ENCODE data around the gene BANF2.

The BANF2 gene

GRCh38 chr20:17710379-17711266, 10.9 kb downstream of the BANF2 start:
- DNase-seq (ENCODE audit: low read depth in 2 of 2), result no peak

GRCh38 chr20:17711267-17711627, 11.5 kb downstream of the BANF2 start:
- DNase-seq (ENCODE audit: low read depth in 2 of 2), result no peak

GRCh38 chr20:17712201-17712600, 12.4 kb downstream of the BANF2 start:
- no peak for DNase-seq (ENCODE audit: low read depth in 2 of 2)

- no peak for DNase-seq (ENCODE audit: low read depth in 2 of 2)
These were observed 12.9 kb downstream of the BANF2 start for GRCh38 chr20:17712708-17713107.

GRCh38 chr20:17714597-17714996, 14.8 kb downstream of the BANF2 start:
- no peak for DNase-seq (ENCODE audit: low read depth in 2 of 2)

- DNase-seq (ENCODE audit: low read depth in 2 of 2), result no peak
These were observed 15.3 kb downstream of the BANF2 start for GRCh38 chr20:17715075-17715474.

- no peak for DNase-seq (ENCODE audit: low read depth in 2 of 2)
These were observed 16.6 kb downstream of the BANF2 start for GRCh38 chr20:17716331-17716730.

GRCh38 chr20:17720755-17721154, 21.0 kb downstream of the BANF2 start:
- DNase-seq (ENCODE audit: low read depth in 2 of 2), result no peak

- no peak for DNase-seq (ENCODE audit: low read depth in 2 of 2)
These were observed 22.2 kb downstream of the BANF2 start for GRCh38 chr20:17721802-17722486.

GRCh38 chr20:17722493-17723300, 22.9 kb downstream of the BANF2 start:
- no peak for DNase-seq (ENCODE audit: low read depth in 2 of 2)

- DNase-seq (ENCODE audit: low read depth in 2 of 2), result no peak
These were observed 23.5 kb downstream of the BANF2 start for GRCh38 chr20:17723301-17723691.

GRCh38 chr20:17725094-17725835, 25.5 kb downstream of the BANF2 start:
- DNase-seq (ENCODE audit: low read depth in 2 of 2), result no peak

- DNase-seq (ENCODE audit: low read depth in 2 of 2), result no peak
These were observed 27.1 kb downstream of the BANF2 start for GRCh38 chr20:17726902-17727301.

- DNase-seq (ENCODE audit: low read depth in 2 of 2), result no peak
These were observed 27.6 kb downstream of the BANF2 start for GRCh38 chr20:17727351-17727750.

GRCh38 chr20:17728074-17728473, 28.3 kb downstream of the BANF2 start:
- no peak for DNase-seq (ENCODE audit: low read depth in 2 of 2)

GRCh38 chr20:17730071-17730470, 30.3 kb downstream of the BANF2 start:
- no peak for DNase-seq (ENCODE audit: low read depth in 2 of 2)

GRCh38 chr20:17731233-17731632, 31.5 kb downstream of the BANF2 start:
- no peak for DNase-seq (ENCODE audit: low read depth in 2 of 2)

- no peak for DNase-seq (ENCODE audit: low read depth in 2 of 2)
These were observed 33.2 kb downstream of the BANF2 start for GRCh38 chr20:17732907-17733521.

GRCh38 chr20:17733767-17734304, 34.1 kb downstream of the BANF2 start:
- no peak for DNase-seq (ENCODE audit: low read depth in 2 of 2)

GRCh38 chr20:17734374-17734773, 34.6 kb downstream of the BANF2 start:
- no peak for DNase-seq (ENCODE audit: low read depth in 2 of 2)

All from stimulated activated CD8-positive, alpha-beta memory T cell treated with anti-CD3 and anti-CD28 coated beads, Interleukin-7, amount 100 ng/mL, for 1 hour (primary cell).